PC-3 (cell line): ENCODE results near the gene SNCA.

Source experiments
- CTCF ChIP-seq: fragments of 300-600 bp; sonication (generic); conservative IDR thresholded peaks from 2 replicates; pipeline ENCODE4 v1.5.1; 2017; ENCODE audit warnings: antibody characterized with exemption, low read depth, mild to moderate bottlenecking, low read length
- EZH2 ChIP-seq: fragments of 300-600 bp; sonication (generic); IDR thresholded peaks from one replicate; pipeline ENCODE4 v1.6.1; 2017; ENCODE audit warnings: antibody characterized with exemption, mild to moderate bottlenecking, low read length; ENCODE audit not compliant: unreplicated experiment
- EZH2phosphoT487 ChIP-seq: fragments of 300-600 bp; sonication (generic); IDR thresholded peaks from 2 replicates; pipeline ENCODE4 v1.6.1; 2018; ENCODE audit warnings: mild to moderate bottlenecking, antibody characterized with exemption, low read length, borderline replicate concordance

GRCh38 chr4:89741768-89742167 is 95.2 kb downstream of the SNCA start:
- TF ChIP-seq CTCF, result no peak
- TF ChIP-seq EZH2, result no peak
- no peak for TF ChIP-seq EZH2phosphoT487
